ENCODE data around the gene CD151.

Gene CD151

GRCh38 chr11:873706-874105 is 41.0 kb downstream of the CD151 start:
- no peak for DNase-seq (ENCODE audit: low read depth)
- no peak overlapping the region for H3K4me3 ChIP-seq (ENCODE audit: low read depth, low read length)
- in situ Hi-C loops (cut with HindIII; ENCODE audit: low sequenced_read_pairs), result no loop called here
- no peak for TF ChIP-seq CTCF (IDR thresholded peaks at IDR 0.05; ENCODE audit: low read depth, low read length, missing control alignments)

GRCh38 chr11:875203-875602 is 42.5 kb downstream of the CD151 start:
- TF ChIP-seq CTCF (IDR thresholded peaks at IDR 0.05; ENCODE audit: low read depth, low read length, missing control alignments), result no peak
- no peak for DNase-seq (ENCODE audit: low read depth)
- in situ Hi-C loops (cut with HindIII; ENCODE audit: low sequenced_read_pairs), result no loop called here
- H3K4me3 ChIP-seq (ENCODE audit: low read depth, low read length), result no peak overlapping the region

GRCh38 chr11:875769-876301 is 43.1 kb downstream of the CD151 start:
- no peak for TF ChIP-seq CTCF (IDR thresholded peaks at IDR 0.05; ENCODE audit: low read depth, low read length, missing control alignments)
- no peak overlapping the region for H3K4me3 ChIP-seq (ENCODE audit: low read depth, low read length)
- no peak for DNase-seq (ENCODE audit: low read depth)
- in situ Hi-C loops (cut with HindIII; ENCODE audit: low sequenced_read_pairs), result no loop called here

- in situ Hi-C loops (cut with HindIII; ENCODE audit: low sequenced_read_pairs), result no loop called here
- no peak overlapping the region for H3K4me3 ChIP-seq (ENCODE audit: low read depth, low read length)
- peak; percentile 27 for DNase-seq (ENCODE audit: low read depth)
- no peak for TF ChIP-seq CTCF (IDR thresholded peaks at IDR 0.05; ENCODE audit: low read depth, low read length, missing control alignments)
Observed at GRCh38 chr11:876545-876944, 43.8 kb downstream of the CD151 start.

- no peak for TF ChIP-seq CTCF (IDR thresholded peaks at IDR 0.05; ENCODE audit: low read depth, low read length, missing control alignments)
- in situ Hi-C loops (cut with HindIII; ENCODE audit: low sequenced_read_pairs), result no loop called here
- no peak for DNase-seq (ENCODE audit: low read depth)
- H3K4me3 ChIP-seq (ENCODE audit: low read depth, low read length), result no peak overlapping the region
Observed at GRCh38 chr11:877565-877964, 44.8 kb downstream of the CD151 start.

- DNase-seq (ENCODE audit: low read depth), result no peak
- in situ Hi-C loops (cut with HindIII; ENCODE audit: low sequenced_read_pairs), result no loop called here
- no peak overlapping the region for H3K4me3 ChIP-seq (ENCODE audit: low read depth, low read length)
- TF ChIP-seq CTCF (IDR thresholded peaks at IDR 0.05; ENCODE audit: low read depth, low read length, missing control alignments), result no peak
Observed at GRCh38 chr11:880447-880846, 47.7 kb downstream of the CD151 start.

GRCh38 chr11:882596-882995 is 49.8 kb downstream of the CD151 start:
- DNase-seq (ENCODE audit: low read depth), result no peak
- no peak overlapping the region for H3K4me3 ChIP-seq (ENCODE audit: low read depth, low read length)
- TF ChIP-seq CTCF (IDR thresholded peaks at IDR 0.05; ENCODE audit: low read depth, low read length, missing control alignments), result no peak
- in situ Hi-C loops (cut with HindIII; ENCODE audit: low sequenced_read_pairs), result no loop called here
